ENCODE measurements around the gene C9.

DNA sequence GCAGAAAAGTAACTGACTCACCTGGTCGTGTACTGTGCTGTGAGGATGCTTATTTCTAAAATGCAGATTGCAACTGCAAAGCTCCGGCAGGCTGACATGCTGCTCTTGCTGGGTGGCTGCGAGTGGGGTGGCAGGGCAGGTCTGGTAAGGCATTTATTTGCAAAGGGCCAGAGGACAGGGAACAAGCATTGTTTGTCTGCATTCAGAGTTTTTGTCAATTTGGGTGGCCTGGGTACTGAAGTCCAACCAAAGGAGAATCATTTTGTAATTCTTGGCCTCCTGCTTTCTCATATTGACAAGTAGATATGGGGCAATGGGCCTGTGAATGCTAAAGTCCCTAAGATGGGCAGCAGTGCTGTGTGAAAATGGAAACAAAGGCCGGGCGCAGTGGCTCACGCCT lies at the start of gene C9:
- TF ChIP-seq, protein P1, sequence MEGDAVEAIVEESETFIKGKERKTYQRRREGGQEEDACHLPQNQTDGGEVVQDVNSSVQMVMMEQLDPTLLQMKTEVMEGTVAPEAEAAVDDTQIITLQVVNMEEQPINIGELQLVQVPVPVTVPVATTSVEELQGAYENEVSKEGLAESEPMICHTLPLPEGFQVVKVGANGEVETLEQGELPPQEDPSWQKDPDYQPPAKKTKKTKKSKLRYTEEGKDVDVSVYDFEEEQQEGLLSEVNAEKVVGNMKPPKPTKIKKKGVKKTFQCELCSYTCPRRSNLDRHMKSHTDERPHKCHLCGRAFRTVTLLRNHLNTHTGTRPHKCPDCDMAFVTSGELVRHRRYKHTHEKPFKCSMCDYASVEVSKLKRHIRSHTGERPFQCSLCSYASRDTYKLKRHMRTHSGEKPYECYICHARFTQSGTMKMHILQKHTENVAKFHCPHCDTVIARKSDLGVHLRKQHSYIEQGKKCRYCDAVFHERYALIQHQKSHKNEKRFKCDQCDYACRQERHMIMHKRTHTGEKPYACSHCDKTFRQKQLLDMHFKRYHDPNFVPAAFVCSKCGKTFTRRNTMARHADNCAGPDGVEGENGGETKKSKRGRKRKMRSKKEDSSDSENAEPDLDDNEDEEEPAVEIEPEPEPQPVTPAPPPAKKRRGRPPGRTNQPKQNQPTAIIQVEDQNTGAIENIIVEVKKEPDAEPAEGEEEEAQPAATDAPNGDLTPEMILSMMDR (IDR thresholded peaks at IDR 0.05) = no peak
- TF ChIP-seq POLR2A (IDR thresholded peaks at IDR 0.05) (no peak), POLR2AphosphoS5 (IDR thresholded peaks at IDR 0.05; ENCODE audit: insufficient read depth in 1 of 2, low read depth in 1 of 2) (no peak)

Measured in vagina (tissue), 2 donors.